COLO829 (cell line): ENCODE measurements around the gene PCA3.
"Not testable (repeated sequence)": the region's sequence is repeated elsewhere in the genome, so short reads cannot be mapped to it uniquely, and the experiment has no call there.

Source experiments
- DNase-seq: peaks from one replicate; pipeline ENCODE4 v3.0.0; 2012; ENCODE audit warnings: low spot score

Gene PCA3

DNA sequence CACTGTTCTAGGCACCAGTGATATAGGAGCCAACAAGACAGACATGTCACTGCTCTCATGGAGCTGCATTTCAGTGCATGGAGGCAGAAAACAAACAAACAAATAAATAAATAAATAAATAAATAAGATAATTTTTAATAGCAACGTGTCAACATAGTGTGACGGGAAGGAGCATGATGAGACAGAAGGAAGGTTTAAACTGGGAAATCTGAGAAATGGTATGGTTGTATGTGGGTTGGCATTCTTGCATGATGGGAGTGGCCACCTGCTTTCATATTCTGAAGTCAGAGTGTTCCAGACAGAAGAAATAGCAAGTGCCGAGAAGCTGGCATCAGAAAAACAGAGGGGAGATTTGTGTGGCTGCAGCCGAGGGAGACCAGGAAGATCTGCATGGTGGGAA is at the start of gene PCA3:
Gene PCA3, plus strand, starts transcription at position 301 of the 400 bp plus-strand sequence.
- DNase-seq = no peak

DNA sequence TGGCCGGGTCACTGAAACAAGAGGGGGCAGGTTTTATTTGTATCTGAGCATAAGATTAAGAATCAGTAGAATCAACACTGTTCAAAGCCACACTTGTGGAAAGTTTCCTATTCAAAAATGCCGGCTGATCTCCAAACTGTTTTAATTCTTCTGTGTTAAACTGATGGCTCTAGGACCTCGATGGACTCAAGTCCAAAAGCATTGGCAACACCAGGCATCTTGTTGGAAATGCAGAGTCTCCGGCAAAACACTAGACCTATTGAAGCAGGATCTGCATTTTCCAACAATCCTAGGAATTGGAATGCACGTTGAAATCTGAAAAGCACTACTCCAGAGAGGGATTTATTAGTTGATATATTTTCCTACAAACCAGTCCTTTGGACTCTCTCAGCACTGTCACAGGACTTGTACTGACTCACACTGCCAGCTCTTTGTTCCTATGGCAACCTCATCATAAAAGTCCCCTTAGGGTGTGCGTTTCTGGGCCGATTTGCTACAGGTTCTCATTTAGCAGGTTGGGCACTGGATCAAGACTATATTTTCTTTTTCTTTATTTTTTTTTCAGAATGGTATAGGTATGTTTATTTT is 48.1 kb upstream of the PCA3 start:
- peak; percentile 70 for DNase-seq

DNA sequence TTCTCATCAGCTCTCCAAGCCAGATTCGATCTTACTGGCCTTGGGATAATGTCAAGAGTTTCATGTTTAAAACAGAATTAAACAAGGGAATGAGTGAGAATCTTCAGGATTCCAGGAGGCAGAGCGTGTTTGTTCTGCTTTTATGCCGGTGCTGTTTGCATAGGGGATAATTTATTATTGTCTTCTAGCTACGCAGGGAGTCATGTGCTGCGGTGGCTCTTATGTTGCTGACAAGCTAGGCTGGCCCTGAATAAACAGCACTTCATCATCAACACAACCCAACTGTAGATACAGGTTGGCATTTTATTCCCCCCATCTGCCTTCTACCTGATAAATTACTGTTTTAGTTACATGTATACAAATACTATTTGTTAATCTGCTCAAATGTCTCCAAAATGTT is 47.1 kb upstream of the PCA3 start:
- DNase-seq = no peak

DNA sequence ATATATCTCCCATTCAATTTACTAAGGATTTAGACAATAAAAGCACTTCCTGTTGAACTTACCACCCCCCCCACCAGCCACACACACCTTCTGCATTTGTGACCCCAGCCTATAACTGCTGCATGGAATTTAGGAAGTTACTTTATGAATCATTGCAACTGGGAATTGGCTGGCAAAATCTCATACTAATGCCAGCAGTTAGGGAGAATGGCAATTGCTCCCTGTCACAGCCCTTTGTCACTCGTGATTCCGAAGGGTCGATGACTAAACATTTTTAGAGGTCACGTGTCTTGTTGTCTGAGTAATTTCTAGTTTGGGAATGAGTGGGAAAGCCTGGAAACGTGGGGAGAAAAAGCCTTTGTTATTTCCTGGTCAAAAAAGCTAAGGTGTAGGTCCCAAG is 46.6 kb upstream of the PCA3 start:
- DNase-seq = peak; percentile 46

DNA sequence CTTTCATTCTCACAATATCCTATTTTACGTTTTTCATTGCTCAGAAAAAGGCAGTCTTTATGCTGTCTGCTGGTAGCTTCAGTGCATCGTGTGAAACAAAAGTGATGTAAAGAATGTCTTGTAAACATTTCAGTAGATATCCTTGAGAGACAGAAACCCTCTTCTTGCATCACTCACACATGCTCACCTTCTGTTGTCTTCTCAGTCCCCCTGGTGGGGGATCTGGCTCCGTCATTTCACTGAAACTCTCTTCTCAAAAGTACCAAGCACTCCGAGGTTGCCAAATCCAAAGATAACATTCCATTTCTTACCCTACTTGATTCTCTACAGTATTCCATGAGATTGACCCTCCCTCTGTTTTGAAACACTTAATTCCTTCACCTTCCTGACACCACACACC is 46.1 kb upstream of the PCA3 start:
- DNase-seq = no peak

DNA sequence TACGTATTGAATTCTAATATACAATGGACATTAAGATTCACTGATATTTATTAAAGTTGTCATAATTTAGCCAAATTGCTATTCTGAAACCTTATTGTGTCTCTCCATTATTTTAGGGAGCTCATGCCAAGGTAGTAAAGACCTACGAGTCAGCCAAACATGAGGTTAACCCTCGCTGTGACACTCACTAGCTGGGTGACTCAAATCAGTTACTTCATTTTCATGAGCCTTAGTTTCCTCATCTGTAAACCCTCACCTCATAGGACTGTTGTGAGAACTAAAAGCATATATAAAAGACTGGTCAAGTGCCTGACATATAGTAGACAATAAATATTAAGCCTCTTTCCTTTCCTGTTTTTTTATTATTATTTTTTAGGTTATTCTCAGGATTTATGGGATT is 44.0 kb upstream of the PCA3 start:
- no peak for DNase-seq

DNA sequence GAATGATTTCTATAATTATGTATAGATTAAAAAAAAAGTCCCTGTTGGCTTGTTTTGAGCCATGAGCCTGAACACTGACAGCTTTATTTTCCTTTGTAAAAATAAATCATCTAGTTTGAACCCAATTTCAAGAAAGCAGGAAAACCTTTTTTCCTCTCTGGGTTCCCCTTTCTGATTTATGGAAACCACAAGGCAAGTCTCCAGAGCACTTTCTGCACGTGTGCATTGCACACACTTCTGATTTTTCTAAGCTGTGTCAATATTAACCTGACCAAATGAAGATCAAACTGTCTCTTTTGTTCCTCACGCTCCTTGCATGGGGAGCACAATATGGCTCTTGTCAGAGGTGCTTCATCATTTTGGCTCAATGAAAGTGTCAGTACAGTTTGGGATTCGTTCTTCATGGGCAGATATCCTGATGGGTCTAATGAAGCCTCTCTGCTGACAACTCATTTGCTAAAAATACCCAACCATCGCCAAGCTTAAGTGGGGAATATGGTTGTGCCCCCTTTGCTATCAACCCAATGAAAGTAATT is 39.2 kb upstream of the PCA3 start:
- no peak for DNase-seq

DNA sequence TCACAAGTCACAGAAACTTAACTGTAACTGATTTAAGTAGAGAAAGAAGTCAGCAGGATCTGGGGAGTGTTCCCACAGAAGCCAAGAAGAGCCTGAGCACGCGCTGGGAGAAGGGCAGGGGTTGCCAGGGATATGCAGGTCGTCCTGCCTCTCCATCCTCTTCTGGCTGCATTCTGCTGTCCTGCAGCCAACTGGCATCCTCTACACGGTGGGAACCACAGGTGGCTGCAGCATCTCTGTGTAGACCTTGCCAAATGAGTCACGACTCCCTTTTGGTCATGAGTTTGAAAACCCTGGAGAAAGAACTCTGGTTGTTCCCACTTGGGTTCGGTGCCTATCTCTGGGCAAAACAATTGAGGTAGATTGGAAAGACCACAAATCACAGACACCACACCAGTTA is 38.4 kb upstream of the PCA3 start:
- DNase-seq = no peak

DNA sequence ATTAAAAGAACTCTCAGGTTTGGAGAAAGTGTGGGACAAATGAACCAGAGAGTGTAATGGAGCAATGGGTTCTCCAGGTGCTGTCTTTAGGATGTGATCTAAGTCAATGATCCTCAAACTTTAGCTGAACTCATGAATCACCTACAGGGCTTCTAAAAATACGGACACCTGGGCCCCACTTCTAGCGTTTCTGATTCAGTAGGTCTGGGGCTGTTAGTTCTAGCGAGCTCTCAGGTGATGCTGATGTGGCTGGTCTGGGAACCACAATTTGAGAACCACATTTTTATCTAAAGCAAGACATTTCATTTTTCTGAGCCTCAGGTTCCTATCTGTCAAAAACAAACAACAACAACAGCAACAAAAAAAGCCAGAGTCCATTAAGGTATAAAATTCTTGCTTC is 35.1 kb upstream of the PCA3 start:
- no peak for DNase-seq

DNA sequence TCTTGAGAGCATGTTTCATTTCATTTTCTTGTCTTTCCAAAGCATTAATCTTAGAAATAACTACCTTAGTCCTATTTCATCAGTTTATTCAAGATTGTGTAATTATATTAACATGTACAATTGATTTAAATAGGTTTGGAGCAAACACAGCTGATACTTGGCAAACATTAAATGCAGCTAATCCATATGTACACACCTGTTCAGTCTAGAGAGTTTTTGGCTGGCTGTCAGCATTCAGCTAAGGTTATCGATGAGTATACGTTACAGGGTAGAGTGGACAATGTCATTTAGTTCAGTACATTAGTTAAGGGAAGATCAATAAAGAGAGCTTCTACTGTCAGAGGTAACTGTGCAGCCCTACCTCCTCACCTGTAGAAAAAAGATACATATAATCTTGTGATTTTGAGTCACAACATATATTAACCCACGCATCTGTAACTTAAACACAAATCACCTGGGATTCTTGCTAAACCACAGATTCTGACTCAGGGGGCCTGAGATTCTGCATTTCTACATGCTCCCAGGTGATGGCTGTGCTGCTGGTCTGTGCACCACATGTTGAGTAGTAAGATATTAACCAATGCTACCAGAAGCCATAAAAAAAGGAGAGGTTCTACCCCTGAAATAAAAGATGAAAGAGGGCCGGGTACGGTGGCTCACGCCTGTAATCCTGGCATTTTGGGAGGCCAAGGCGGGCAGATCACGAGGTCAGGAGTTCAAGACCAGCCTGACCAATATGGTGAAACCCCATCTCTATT is 34.1 kb upstream of the PCA3 start:
- no peak for DNase-seq

DNA sequence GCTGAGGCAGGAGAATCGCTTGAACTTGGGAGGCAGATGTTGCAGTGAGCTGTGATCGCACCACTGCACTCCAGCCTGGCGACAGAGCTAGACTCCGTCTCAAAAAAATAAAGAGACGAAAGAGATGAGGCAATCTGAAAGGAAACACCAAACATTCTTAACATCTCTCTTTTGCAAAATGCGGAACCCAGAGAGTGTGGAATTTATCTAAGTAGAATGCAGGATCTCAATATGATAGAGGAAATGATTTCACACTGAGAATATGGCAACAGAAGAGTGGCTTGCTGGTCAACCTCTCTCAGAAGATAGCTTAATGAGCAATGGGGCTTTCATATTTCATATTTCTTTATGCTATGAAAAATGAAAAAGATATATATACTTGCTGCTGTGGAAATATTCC is 33.4 kb upstream of the PCA3 start:
- no peak for DNase-seq

DNA sequence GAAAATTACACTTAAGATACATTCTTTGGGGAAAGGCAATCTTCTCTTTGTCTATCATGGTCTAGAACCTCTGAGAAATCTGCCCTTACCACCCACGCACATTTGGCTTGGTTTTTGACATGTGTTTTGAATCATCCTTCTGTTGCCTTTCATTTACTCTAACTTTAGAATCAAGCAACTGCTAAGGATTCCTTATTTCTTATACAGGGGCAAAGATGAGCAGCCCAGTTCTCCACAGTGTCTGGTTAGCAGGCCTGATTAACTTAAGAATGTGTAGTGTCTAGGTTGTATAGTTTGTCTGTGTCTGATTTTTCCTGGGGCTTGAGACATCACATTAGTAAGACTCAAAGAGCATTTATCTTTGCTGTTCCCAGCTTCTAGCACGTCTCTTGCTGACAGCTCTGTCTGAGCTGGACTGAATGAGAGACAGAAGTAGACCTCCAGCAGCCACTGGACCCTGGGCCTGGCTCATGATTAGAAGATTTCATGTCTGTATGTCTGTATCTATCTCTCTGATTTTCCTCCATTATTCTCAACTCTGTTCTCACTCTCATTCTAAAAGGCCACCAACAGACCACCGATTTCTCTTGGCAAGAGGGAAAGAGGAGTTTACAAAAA is 31.8 kb upstream of the PCA3 start:
- no peak for DNase-seq

DNA sequence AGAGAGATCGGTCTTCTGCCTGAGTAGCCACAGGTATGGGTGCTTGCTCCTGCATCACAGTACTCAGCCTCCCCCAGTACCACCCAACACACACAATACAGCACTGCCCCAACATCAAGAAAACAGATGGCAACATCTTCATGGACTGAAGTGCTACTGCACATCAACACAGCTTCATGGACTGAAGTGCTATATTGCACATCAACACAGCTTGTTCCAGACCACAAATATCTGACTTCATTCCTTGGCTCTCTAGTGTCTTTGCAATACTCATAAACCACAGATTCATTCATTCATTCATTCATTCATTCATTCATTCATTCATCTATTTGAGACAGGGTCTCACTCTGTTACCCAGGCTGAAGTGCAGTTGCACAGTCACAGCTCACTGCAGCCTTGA is 31.1 kb upstream of the PCA3 start:
- no peak for DNase-seq

DNA sequence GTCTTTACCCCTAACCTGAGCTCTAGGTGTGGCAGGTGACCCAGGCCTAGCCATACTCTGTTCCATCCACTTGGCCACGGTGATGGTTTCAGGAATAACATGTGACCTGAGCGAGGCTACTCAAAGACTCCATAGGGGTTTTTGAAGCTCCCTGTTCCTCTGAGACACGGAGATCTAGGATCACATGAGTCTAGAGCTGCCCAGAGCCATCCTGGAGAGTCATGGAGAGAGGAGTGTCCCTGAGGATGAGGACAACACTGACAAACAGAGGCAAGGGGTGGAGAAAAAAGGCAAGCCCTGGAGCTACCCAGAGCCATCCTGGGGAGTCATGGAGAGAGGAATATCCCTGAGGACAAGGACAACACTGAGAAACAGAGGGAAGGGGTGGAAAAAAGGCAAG is 29.5 kb upstream of the PCA3 start:
- DNase-seq = no peak

DNA sequence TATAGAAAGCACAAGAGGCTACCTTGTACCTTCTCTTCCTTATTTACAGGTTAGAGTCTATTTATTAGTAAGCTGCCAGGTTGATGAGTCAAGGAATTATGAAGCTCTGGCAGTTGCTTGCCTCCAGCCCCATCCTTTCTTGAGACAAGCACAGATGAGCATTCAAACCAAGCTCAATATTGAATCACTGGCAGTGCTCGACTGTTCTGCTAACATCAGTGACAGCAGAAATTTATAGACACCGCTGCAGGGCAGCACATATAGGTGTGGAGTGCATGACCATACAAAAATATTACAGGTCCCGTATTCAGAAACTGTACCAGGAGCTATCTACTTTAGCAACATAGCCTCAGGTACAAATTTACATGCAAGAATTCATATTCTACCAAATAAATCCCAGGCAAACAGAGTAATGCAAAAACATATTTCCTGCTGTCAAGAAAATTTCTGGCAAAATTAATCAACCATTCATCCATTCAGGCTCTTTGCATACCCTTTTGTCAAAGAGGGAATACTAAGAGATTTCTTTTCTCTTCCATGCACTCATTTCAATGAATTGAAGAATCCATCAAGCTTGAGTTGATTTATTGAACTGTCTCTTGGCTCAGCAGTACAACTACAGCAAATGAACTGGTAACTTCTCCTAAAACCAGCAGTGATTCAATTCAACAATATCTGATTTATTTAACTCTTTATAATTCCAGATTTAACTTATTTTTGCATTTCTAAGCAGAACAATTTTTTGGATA is 26.9 kb upstream of the PCA3 start:
- no peak for DNase-seq

DNA sequence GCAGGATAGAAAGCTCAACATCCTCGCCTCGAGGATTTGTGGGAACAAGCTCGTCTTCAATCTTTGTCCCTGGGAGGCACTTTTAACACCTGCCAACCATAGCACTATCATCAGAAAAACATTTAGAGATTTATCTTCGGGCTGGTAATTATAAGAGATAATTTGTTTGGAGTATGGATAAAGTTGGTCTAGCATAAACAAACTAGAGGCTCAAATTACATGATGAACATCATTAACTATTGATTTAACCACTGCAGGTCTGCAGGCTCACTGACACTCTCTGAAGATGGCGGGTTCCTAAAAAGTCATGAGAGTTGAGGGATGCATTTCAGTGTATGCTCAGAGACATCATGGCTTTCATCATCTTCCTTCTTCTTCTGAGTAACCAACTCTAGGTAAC is 25.8 kb upstream of the PCA3 start:
- DNase-seq = no peak

DNA sequence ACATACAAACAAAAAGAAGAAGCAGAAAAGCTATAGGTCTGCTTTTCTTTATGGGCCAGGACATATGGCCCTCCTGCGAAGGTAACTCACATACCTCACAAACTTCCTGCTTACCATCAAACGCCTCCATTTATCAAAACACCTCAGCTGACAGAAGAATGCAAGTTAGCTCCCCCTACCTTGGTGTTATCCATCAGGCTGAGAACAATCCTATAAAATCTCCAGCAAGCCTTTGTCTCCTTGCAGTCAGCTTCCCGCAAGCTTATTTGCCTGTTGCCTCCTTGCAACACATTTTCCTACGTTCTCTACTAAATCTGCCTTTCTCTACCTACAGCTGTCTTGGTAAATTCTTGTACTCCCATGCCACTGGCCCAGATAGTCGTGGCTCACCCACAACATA is 22.7 kb upstream of the PCA3 start:
- DNase-seq = no peak

DNA sequence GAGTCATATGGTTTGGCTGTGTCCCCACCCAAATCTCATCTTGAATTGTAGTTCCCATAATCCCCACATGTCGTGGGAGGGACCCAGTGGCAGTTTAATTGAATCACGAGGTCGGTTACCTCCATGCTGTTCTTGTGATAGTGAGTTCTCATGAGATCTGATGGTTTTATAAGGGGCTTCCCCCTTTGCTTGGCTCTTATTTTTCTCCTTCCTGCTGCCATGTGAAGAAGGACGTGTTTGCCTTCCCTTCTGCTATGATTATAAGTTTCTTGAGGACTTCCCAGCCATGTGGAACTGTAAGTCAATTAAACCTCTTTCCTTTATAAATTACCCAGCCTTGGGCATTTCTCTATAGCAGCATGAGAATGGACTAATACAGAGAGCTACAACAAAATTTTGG is 21.3 kb upstream of the PCA3 start:
- DNase-seq = not testable (repeated sequence)

DNA sequence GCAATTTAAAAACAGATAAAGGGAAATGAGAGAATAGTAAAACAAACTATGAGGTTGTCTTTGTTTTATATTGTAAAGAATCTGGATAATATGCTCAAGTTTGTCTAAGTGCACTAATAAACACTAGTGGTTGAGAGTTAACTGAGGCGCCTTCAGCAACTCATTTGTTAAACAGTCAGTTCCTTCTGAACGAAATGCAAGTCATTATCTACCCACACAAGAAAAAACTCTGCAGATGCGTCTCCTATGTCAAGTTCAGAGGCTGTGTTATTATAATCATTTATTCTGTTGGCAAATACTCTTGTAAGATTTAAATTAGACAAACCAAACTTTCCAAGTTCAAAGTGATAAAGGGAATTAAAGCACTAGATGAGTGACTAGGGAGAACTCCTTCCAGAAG is 20.3 kb upstream of the PCA3 start:
- no peak for DNase-seq

DNA sequence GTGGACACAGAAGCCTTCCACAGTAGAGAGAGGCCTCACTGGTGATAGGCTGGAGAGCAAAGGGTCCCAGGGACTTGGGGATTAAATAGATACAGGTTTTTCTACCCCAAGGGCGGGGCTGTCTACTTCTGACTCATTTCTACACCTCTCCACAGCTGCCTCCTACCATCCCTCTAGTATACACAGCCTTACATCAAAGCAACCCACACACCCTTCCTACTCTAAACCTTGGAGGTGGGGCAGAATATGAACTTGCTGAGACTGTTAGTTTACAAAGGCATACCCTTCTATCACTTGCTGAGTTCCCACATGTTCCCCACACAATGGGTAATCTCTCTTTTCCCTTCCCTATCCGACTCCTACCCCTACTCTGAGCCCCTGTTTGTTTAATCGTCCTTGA is 19.9 kb upstream of the PCA3 start:
- DNase-seq = no peak

DNA sequence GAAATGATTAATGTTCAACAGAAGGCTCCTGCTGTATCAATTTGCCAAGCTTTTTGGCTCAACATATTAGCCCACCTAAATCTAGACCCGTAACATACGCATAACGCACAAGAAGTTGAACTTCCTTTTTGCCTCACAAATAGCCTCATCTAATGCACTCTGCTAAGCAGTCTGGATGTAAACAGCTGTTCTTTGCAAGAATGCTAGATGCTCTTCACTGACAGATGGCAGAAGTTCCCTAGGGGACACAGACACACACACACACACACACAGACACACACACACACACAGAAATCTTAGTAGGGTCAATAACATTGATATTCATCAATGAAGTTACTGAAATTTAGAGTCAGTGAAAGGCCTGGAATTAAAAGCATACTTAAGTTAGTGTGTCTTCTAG is 13.2 kb upstream of the PCA3 start:
- no peak for DNase-seq

DNA sequence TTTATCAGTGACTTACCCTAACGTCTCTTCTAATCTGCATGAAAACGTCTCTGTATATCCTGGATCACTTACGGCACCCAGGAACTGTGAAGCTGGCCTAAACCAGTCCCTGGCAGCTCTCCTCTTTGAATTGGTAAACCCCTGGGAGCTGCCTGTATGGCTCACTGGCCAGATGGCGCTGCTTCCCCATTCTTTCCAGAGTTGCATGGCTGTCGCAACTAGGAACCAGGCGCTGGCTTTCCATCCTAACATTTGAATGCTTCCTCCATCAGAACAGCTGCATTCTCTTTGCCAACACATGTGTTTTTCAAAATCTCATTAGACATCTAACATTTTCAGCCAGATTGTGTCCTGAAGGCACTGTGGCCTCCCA is 8.0 kb upstream of the PCA3 start:
- DNase-seq = no peak
